Measurements from ENCODE around the gene DNAJC4.

The DNAJC4 gene

DNA sequence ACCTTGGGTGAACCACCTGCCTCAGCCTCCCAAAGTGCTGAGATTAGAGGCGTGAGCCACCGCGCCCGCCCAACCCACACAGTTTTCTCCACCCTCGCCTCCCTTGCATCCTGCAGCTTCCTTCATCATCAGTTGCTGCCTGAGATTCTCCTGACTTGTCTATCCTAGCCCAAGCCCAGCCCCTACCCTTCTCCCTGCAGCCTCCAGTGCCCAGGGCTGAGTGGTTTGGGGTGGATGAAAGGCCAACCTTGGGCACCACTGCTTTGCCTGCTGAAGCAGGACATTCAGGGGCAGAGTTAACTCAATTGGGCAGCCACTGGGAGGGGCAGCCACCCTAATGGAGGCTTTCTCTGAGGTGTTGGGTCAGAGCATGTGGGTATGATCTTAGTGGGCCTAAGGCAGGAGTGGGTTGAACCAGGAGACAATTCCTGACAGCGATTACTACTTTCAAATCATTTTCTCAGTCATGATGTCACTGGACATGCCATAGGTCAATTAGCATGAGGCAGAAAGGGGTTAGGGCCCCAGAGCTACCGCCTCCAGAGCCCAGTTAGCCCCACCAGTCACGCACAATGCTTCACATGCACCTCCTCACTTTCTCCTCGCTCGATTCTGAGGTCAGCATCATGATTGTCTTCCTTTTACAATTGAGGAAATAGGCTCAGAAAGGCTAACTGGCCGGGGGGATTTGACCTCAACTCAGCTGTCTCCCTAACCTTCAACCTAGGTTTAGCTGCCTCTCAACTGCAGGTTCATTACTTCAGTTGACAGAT lies 9.5 kb downstream of the DNAJC4 start:
- TF ChIP-seq ZNF274 (IDR thresholded peaks at IDR 0.05; ENCODE audit: low read depth, low read length), result no peak
- H3K4me3 ChIP-seq (ENCODE audit: low read length), result peak overlapping the region; percentile 60; the same call in 1 of the 2 replicates

DNA sequence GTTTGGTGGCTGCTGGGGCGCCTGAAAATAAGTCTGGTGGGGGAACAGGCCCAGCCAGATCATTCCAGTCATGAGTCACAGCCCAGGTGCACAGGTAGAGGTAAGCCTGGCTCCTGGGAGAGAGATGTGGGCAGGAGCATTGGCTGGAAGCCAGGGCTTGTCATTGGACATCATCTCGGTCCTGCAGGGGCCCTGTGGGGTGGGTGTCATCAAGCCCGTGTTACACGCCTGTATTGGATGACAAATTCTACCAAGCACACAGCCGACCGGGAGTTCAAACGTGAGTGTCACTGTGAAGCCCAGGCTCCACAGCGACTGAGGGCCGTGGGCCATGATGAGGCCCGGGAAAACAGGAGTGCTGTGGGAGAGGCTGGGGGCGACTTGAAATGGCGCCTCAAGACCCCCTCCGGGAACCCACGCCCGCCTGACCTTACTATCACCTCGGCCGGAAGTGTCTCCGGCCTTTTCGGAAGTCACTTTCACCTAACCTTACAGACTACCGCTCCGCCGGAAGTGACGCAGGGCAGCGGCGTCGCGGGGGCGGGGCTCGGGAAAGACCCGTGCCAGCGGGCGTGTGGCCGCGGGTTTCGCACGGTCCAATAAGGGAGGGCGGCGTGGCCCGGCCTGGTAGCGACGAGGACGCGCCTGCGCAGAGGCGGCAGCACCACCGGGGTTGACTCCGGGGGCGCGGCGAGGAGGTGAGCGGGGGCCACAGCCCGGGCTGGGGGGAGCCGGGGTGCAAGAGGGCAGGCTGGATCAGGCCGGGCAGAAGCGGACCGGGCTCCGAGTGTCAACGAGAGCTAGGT lies 10.3 kb downstream of the DNAJC4 start, which contains the start of gene FKBP2:
Gene FKBP2 (plus strand): TSS at position 661 of the 806 bp plus-strand sequence. CDS start 1,293 bp downstream, outside the sequence.
- TF ChIP-seq ZNF274 (IDR thresholded peaks at IDR 0.05; ENCODE audit: low read depth, low read length), result no peak
- H3K4me3 ChIP-seq (ENCODE audit: low read length), result peak within 1 kb of the TSS; percentile 78

DNA sequence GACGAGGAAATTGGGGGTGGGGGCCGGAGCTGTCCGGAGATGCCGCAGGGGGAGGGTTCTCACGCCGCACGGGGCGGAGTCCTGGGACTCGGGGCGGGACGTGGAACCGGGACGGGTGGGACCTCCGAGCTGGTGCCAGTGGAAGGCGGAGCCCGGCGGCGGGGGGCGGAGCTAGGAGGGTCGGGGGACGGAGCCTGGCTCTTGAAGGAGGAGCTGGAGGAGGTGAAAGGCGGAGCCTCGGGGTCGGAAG lies 10.8 kb downstream of the DNAJC4 start:
- TF ChIP-seq ZNF274 (IDR thresholded peaks at IDR 0.05; ENCODE audit: low read depth, low read length), result no peak

DNA sequence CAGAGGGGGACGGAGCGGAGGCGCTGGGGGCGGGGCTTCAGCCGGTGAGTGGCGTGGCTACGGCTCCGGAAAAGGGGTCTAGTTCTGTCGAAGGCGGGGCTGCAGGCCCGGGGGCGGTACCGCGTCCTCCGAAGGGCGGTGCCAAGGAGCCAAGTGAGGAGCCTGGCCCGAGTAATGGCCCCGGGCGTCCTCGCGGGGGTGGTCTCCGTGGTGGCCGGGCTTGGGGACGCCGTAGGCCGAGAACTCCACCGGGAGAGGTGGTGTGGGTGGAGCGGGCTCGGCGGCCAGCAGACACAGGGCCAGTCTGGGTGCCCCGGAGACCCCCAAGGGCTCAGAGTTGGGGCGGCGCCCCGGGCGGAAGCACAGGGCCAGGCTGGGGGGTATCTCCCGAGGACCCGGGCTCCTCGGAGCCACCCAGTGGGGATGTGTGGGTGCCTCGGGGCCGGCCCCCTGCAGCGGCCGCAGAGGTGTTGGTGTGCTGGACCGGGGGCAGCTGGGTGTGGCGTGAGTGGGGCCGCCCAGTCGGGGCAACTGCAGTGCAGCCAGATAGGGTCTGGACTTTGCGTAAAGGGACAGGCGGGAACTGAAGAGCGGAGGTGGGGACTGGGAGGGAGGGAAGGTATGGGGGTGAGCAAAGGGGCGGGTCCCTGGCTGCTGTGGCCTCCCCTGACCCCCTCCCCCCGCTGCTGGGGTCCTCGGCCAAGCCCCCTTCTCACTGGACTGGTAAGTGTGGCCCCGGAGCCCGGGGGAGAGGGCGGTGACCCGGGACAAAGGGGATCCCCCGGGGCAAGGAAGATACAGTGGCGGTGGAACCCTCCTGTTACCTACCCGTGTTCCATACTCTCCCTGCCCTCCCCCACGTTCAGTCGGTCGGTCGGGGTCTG lies 11.4 kb downstream of the DNAJC4 start:
- peak overlapping the region; percentile 78 for H3K4me3 ChIP-seq (ENCODE audit: low read length)
- TF ChIP-seq ZNF274 (IDR thresholded peaks at IDR 0.05; ENCODE audit: low read depth, low read length), result no peak

More for the DNA sequence above, 10.8 kb downstream of the DNAJC4 start:
- H3K4me3 ChIP-seq (ENCODE audit: low read length), result peak overlapping the region; percentile 60; the same call in 1 of the 2 replicates

DNA sequence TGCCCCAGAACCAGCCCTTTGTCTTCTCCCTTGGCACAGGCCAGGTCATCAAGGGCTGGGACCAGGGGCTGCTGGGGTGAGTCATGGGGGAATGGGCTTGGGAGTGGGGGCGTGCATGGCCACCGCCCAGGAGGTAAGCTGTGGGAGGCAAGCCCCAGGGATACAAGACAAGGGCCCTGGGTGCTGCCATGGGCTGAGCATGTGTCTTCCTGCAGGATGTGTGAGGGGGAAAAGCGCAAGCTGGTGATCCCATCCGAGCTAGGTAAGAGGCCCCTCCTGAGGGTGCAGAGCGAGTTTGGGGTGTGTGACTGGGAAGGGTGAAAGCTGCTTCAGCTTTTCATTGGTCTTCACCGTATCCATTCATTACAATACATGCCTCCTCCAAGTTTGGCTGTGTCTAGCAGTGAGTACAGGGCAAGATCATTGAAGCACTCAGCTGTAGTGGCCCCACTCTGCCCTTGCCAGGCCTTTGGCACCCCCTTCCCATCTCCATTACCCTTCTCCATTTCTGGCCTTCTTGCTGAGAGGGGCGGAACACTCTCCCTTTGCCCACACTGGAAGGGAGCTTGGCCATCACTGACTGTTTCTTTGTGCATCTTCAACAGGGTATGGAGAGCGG lies 13.0 kb downstream of the DNAJC4 start:
- no peak overlapping the region for H3K4me3 ChIP-seq (ENCODE audit: low read length)

DNA sequence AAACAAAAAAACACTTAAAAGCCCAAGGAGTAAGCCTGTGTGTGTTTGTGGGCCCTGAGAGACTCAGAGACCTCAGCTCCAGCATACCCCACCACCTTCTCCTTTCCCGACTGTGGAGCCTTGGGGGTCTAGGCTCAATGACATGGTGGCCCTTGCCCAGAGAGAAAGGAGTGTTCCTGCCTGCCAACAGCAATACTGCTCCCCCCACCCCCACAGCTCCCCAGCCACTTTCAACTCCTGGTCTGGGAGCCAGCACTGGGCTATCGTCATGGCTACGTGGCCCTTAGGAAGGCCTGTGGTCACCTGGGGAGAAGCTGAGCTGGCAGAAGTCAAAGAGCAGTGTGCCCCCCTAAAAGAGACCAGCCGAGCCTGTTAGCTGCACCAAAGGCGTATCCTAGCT lies 13.8 kb downstream of the DNAJC4 start:
- no peak overlapping the region for H3K4me3 ChIP-seq (ENCODE audit: low read length)
- no peak for TF ChIP-seq ZNF274 (IDR thresholded peaks at IDR 0.05; ENCODE audit: low read depth, low read length)

More for the DNA sequence above, 13.0 kb downstream of the DNAJC4 start:
- no peak for TF ChIP-seq ZNF274 (IDR thresholded peaks at IDR 0.05; ENCODE audit: low read depth, low read length)

DNA sequence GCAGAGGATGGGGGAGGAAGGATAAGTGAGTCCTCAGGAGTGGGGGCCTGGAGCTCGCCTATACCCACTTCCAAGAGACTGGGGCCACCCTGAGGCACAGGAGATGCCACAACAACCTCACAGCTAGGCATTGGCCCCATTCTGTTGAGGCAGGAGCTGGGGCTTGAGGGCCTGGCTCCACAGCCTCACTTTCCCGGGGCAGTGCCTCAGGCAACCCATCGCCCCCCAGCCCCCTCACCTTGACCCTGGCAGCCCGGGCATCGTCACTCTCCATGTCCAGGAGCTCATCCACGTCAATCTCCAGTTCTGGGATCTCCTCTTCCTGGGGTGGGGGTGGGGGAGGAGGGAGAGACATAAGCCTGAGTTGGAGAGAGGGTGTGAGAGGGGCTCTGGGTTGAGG lies 14.6 kb downstream of the DNAJC4 start:
- H3K4me3 ChIP-seq (ENCODE audit: low read length), result peak overlapping the region; percentile 72; the same call in 1 of the 2 replicates
- no peak for TF ChIP-seq ZNF274 (IDR thresholded peaks at IDR 0.05; ENCODE audit: low read depth, low read length)

DNA sequence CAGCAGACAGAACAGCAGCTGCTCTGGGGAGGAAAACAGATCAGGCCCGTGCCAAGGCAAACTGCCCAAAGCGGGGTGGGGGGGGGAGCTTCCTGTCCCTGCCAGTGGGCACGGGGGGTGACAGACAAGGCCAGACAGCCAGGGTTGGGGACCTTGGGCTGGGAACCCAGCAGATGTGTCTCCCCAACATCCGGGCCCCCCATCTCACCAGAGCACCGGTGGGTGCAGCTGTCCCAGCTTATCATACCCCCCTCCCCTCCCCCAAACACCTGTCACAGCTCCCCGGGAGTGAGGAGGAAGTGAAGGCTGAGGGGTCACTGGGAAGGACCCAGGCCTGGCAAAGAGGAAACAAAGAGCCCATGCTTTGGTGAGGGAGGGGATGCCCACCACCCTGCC lies 15.1 kb downstream of the DNAJC4 start:
- no peak for TF ChIP-seq ZNF274 (IDR thresholded peaks at IDR 0.05; ENCODE audit: low read depth, low read length)
- peak overlapping the region; percentile 72; the same call in 1 of the 2 replicates for H3K4me3 ChIP-seq (ENCODE audit: low read length)

DNA sequence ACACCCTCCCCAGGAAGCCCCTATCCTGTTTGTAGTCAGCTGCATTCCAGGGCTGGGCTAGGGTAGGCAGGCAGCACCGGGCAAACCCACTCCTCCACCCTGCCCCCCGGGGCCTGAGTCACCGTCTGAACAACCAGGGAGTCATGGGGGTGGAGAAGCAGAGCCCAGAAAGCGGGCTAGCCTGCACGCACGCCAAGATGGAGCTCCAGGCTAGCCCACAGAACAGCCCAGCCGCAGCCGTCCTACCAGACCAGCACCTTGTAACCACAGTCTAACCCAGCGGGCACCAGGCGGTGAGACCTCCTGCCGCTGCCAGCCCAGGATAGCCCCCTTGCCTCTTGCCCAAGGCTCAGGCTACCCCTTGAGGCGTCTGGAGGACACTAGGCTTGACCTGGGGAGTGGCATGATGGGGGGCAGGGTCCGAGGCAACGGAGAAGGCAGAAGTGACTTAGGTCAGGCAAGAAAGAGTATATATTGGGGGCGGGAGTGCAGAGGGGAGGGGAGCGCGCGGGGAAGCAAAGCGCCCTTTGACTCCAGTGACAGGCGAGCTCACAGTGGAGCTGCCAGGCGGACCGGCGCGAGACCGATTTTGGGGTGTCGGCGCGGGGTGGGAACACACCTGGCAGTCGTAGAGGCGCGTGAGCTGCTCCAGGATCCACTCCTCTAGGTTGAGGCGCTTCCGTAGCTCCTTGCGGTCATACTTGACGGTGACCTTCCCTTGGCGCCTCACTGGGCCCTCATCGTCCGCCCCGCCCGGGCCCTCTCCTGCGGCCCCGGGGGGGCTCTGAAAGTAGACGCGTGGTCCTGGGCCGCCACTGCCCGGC lies 15.7 kb downstream of the DNAJC4 start:
- no peak for TF ChIP-seq ZNF274 (IDR thresholded peaks at IDR 0.05; ENCODE audit: low read depth, low read length)
- H3K4me3 ChIP-seq (ENCODE audit: low read length), result peak overlapping the region; percentile 72

DNA sequence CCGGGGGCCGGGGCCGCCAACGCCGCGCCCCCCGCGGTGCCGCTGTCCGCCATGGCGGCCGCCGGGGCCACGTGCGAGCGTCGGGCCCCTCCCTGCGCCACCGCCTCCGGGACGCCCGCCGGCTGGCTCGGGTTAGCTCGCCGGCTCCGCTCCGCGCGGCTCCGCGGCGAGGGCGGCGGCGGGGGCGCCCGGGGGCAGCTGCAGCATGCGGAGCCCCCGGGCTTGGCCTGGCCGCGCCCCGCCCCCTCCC lies 16.2 kb downstream of the DNAJC4 start:
- H3K4me3 ChIP-seq (ENCODE audit: low read length), result peak overlapping the region; percentile 72; the same call in 1 of the 2 replicates

DNA sequence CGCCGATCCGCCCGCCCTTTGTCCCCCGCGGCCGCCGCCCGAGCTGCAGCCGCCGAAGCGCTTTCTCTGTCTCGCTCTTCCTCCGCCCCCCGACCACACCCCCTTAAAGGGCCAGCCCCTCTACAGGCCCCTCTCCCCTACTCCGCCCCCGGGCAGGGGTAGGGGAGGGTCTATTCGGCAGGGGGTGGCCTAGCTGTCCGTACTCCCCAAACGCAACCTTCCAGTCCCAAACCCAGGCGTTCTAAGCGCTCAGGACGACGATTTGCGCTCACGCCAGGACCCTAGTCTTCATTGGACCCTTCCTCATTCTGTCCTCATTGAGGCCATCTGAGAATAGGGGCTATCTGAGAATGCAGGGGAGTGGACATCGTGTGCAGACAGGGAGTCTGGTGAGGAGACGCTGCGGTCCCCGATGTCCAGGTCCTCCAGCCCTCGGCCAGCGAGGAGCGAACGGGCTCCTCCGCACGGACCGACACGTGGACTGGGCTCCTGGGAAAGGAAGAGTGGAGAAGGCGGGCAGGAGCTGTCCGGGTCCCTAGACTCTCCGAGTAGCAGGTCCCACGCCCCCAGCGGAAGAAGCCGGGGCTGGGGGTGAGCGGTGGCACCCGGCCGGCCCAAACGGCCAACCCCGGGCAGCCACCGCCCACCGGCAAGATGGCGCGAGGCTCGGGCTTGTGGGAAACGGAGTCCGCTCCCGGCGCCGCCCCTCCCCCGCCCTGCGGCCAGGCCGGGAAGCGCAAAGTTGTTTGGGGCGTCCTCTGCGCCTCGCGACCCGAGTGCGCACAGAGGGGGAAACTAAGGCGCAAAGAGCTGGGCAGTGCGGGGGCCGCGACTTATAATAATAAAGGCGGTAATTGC lies 16.8 kb downstream of the DNAJC4 start, which contains the start of gene PPP1R14B:
Gene PPP1R14B (minus strand): TSS at position 73 of the 858 bp plus-strand sequence. CDS start 270 bp downstream, outside the sequence.
- TF ChIP-seq ZNF274 (IDR thresholded peaks at IDR 0.05; ENCODE audit: low read depth, low read length), result no peak
- peak within 1 kb of the TSS; percentile 72 for H3K4me3 ChIP-seq (ENCODE audit: low read length)

All from GM08714 (cell line).